ENCODE results near the gene RBP5. TPM values are rescaled to one million over a fixed set of nuclear protein-coding genes. Genes with fewer than 3 reads are reported as not detected.

Gene RBP5
- total RNA-seq, 2 donors from 2014 or later, result 19.3 to 31.2 TPM

GRCh38 chr12:7073946-7074345, 54.7 kb downstream of the RBP5 start:
- Histone ChIP-seq H3K36me3 (ENCODE audit: control insufficient read depth, insufficient read depth, low read length) (no peaks in the 10 kb centered on the region), H3K27ac (ENCODE audit: low read depth, low read length) (no peak overlapping the region), H3K27me3 (ENCODE audit: control insufficient read depth, insufficient read depth, low read length, poor library complexity, severe bottlenecking) (no peaks in the 10 kb centered on the region), H3K9me3 (ENCODE audit: control insufficient read depth, low read length) (no peaks in the 10 kb centered on the region), H3K4me1 (ENCODE audit: control insufficient read depth, insufficient read depth, low read length) (peaks cover 5% of the 10 kb centered on the region), H3K4me3 (ENCODE audit: low read length) (no peak overlapping the region), H3K9ac (ENCODE audit: extremely low read depth, low read length, poor library complexity, severe bottlenecking) (no peak overlapping the region)
- no peaks in the 10 kb centered on the region for H3K36me3 Mint-ChIP-seq (ENCODE audit: low read depth)
- TF ChIP-seq CTCF (conservative IDR thresholded peaks at IDR 0.05), result no peak
- no CpG with 5 or more reads among the region's 1 CpG for WGBS, 2 experiments (ENCODE audit: insufficient coverage in 1 of 2, insufficient read length in 1 of 2)
- H3K4me3 Mint-ChIP-seq, result no peak overlapping the region
- H3K27ac Mint-ChIP-seq, result no peak overlapping the region
- peaks cover 21% of the 10 kb centered on the region for H3K27me3 Mint-ChIP-seq (ENCODE audit: insufficient read depth)
- peak; percentile 27 for DNase-seq
- peaks cover 6% of the 10 kb centered on the region for H3K4me1 Mint-ChIP-seq
- H3K9me3 Mint-ChIP-seq, result no peaks in the 10 kb centered on the region

Other genes starting within 250 kb of the RBP5 start
- 10 to 100 TPM in 1 of 2 donors, 1 to 10 TPM in 1; 7.8 to 11.5 TPM for gene LRRC23, start 224.1 kb downstream of the RBP5 start, total RNA-seq
- gene ENO2, start 214.3 kb downstream of the RBP5 start, total RNA-seq, result 100 to 1,000 TPM; 104 to 139 TPM
- 100 to 1,000 TPM; 111 to 244 TPM for gene ATN1, start 200.9 kb downstream of the RBP5 start, total RNA-seq
- gene RNU7-1, start 185.1 kb downstream of the RBP5 start, total RNA-seq, result not detected
- gene C12orf57, start 184.9 kb downstream of the RBP5 start, total RNA-seq, result 100 to 1,000 TPM; 141 to 257 TPM
- 10 to 100 TPM; 35.7 to 68.0 TPM for gene PTPN6, start 177.5 kb downstream of the RBP5 start, total RNA-seq
- gene PHB2, start 158.2 kb downstream of the RBP5 start, total RNA-seq, result 100 to 1,000 TPM; 260 to 512 TPM
- 100 to 1,000 TPM in 1 of 2 donors, 10 to 100 TPM in 1; 61.1 to 115 TPM for gene EMG1, start 158.0 kb downstream of the RBP5 start, total RNA-seq
- gene LPCAT3, start 110.4 kb downstream of the RBP5 start, total RNA-seq, result 10 to 100 TPM; 33.6 to 86.7 TPM
- gene C1S, start 68.2 kb downstream of the RBP5 start, total RNA-seq, result 10 to 100 TPM; 13.4 to 14.3 TPM
- gene C1R, start 36.4 kb downstream of the RBP5 start, total RNA-seq, result 1 to 10 TPM; 3.9 TPM
- 10 to 100 TPM; 32.5 to 46.4 TPM for gene C1RL, start 19.7 kb downstream of the RBP5 start, total RNA-seq
- 100 to 1,000 TPM in 1 of 2 donors, 10 to 100 TPM in 1; 69.7 to 135 TPM for gene CLSTN3, start 1.5 kb upstream of the RBP5 start, total RNA-seq
- gene PEX5, start 60.8 kb upstream of the RBP5 start, total RNA-seq, result 100 to 1,000 TPM in 1 of 2 donors, 10 to 100 TPM in 1; 73.5 to 106 TPM
- gene ACSM4, start 175.2 kb upstream of the RBP5 start, total RNA-seq, result 10 to 100 TPM; 11.4 to 14.6 TPM